Measurements from ENCODE around the gene PLAGL2. TPM values are rescaled to one million over a fixed set of nuclear protein-coding genes. Genes with fewer than 3 reads are reported as not detected.
A peak's percentile ranks its signal among the peaks of the same experiment; 100 is the strongest.

PLAGL2 gene
- total RNA-seq, 2 experiments from 2014 or later = 15.6 to 16.9 TPM

GRCh38 chr20:32233286-32233685, 25.7 kb upstream of the PLAGL2 start:
- Histone ChIP-seq H3K9me3 (ENCODE audit: control insufficient read depth in 1 of 2, insufficient read depth in 1 of 2, low read length in 2 of 2) (no peaks in the 10 kb centered on the region), H3K4me1 (ENCODE audit: insufficient read depth, low read length) (peaks cover 28% of the 10 kb centered on the region), H3K27me3 (ENCODE audit: control insufficient read depth in 1 of 2, insufficient read depth in 2 of 2, low read length in 2 of 2) (no peaks in the 10 kb centered on the region), H3K4me3 (ENCODE audit: low read length) (no peak overlapping the region), H3K27ac (ENCODE audit: low read depth in 1 of 2, low read length in 2 of 2) (peak overlapping the region; percentile 36 to 84), H3K36me3 (ENCODE audit: insufficient read depth, low read length) (peaks cover 54% of the 10 kb centered on the region)
- Mint-ChIP-seq H3K9me3 (no peaks in the 10 kb centered on the region), H3K4me1 (ENCODE audit: low read depth) (peaks cover 24% of the 10 kb centered on the region), H3K27me3 (no peaks in the 10 kb centered on the region), H3K36me3 (ENCODE audit: low read depth) (peaks cover 72% of the 10 kb centered on the region), H3K4me3 (no peak overlapping the region), H3K27ac (peak overlapping the region; percentile 86)
- DNase-seq (no peak), ATAC-seq (ENCODE audit: poor library complexity) (no peak)
- intact Hi-C loops (cut with DNase I, micrococcal nuclease) = loop anchor here in 1 of 2 experiments (10.0 kb wide), 1 partner anchor 422 kb away; no protein-coding TSS in a partner anchor
- ChIA-PET CTCF (no interaction called here), POLR2A (no interaction called here)
- TF ChIP-seq CTCF (IDR thresholded peaks at IDR 0.05) = no peak

GRCh38 chr20:32232326-32232886, 24.9 kb upstream of the PLAGL2 start:
- Mint-ChIP-seq H3K27me3 (no peaks in the 10 kb centered on the region), H3K4me3 (no peak overlapping the region), H3K9me3 (no peaks in the 10 kb centered on the region), H3K36me3 (ENCODE audit: low read depth) (peaks cover 81% of the 10 kb centered on the region), H3K27ac (peak overlapping the region; percentile 86), H3K4me1 (ENCODE audit: low read depth) (peaks cover 24% of the 10 kb centered on the region)
- ATAC-seq (ENCODE audit: poor library complexity) (no peak), DNase-seq (no peak)
- ChIA-PET POLR2A (interaction anchor here (0.6 to 1.1 kb wide), 2 partner anchors 10 to 128 kb away, joined by 3 to 5 read pairs; no protein-coding TSS in a partner anchor), CTCF (interaction anchor here (1.1 kb wide), 1 partner anchor 546 kb away, joined by 4 read pairs; no protein-coding TSS in a partner anchor)
- H3K9me3 ChIP-seq (ENCODE audit: control insufficient read depth in 1 of 2, insufficient read depth in 1 of 2, low read length in 2 of 2) = no peaks in the 10 kb centered on the region
- H3K27me3 ChIP-seq (ENCODE audit: control insufficient read depth in 1 of 2, insufficient read depth in 2 of 2, low read length in 2 of 2) = no peaks in the 10 kb centered on the region
- peak overlapping the region; percentile 36 to 84 for H3K27ac ChIP-seq (ENCODE audit: low read depth in 1 of 2, low read length in 2 of 2)
- no peak overlapping the region for H3K4me3 ChIP-seq (ENCODE audit: low read length)
- no peak for TF ChIP-seq CTCF (IDR thresholded peaks at IDR 0.05)
- intact Hi-C loops (cut with DNase I, micrococcal nuclease) = loop anchor here in 1 of 2 experiments (10.0 kb wide), 1 partner anchor 422 kb away; no protein-coding TSS in a partner anchor
- peaks cover 28% of the 10 kb centered on the region for H3K4me1 ChIP-seq (ENCODE audit: insufficient read depth, low read length)
- H3K36me3 ChIP-seq (ENCODE audit: insufficient read depth, low read length) = peaks cover 58% of the 10 kb centered on the region

GRCh38 chr20:32231847-32232246, 24.3 kb upstream of the PLAGL2 start:
- peaks cover 83% of the 10 kb centered on the region for H3K36me3 Mint-ChIP-seq (ENCODE audit: low read depth)
- H3K27me3 ChIP-seq (ENCODE audit: control insufficient read depth in 1 of 2, insufficient read depth in 2 of 2, low read length in 2 of 2) = no peaks in the 10 kb centered on the region
- H3K4me3 Mint-ChIP-seq = peak overlapping the region; percentile 61
- no peaks in the 10 kb centered on the region for H3K9me3 Mint-ChIP-seq
- peaks cover 28% of the 10 kb centered on the region for H3K4me1 ChIP-seq (ENCODE audit: insufficient read depth, low read length)
- H3K27ac ChIP-seq (ENCODE audit: low read depth in 1 of 2, low read length in 2 of 2) = peak overlapping the region; percentile 36 to 84
- H3K27me3 Mint-ChIP-seq = no peaks in the 10 kb centered on the region
- ChIA-PET POLR2A (interaction anchor here (0.6 to 1.1 kb wide), 2 partner anchors 10 to 128 kb away, joined by 3 to 5 read pairs; no protein-coding TSS in a partner anchor), CTCF (interaction anchor here (1.1 kb wide), 1 partner anchor 547 kb away, joined by 4 read pairs; no protein-coding TSS in a partner anchor)
- H3K9me3 ChIP-seq (ENCODE audit: control insufficient read depth in 1 of 2, insufficient read depth in 1 of 2, low read length in 2 of 2) = no peaks in the 10 kb centered on the region
- peak overlapping the region; percentile 86 for H3K27ac Mint-ChIP-seq
- DNase-seq = peak in 12 of 14 experiments; percentile 5 to 74 (median 18)
- TF ChIP-seq CTCF (IDR thresholded peaks at IDR 0.05) = no peak
- no peak overlapping the region for H3K4me3 ChIP-seq (ENCODE audit: low read length)
- intact Hi-C loops (cut with DNase I, micrococcal nuclease) = loop anchor here in 1 of 2 experiments (10.0 kb wide), 1 partner anchor 423 kb away; no protein-coding TSS in a partner anchor
- peak; percentile 98 for ATAC-seq (ENCODE audit: poor library complexity)
- H3K36me3 ChIP-seq (ENCODE audit: insufficient read depth, low read length) = peaks cover 58% of the 10 kb centered on the region
- H3K4me1 Mint-ChIP-seq (ENCODE audit: low read depth) = peaks cover 24% of the 10 kb centered on the region

Data from CD4-positive, alpha-beta T cell (primary cell).